Measurements from ENCODE around the gene LAGE3. TPM values are rescaled to one million over a fixed set of nuclear protein-coding genes. Genes with fewer than 3 reads are reported as not detected.

Gene LAGE3
- total and polyA plus RNA-seq, 2 of the 8 experiments (the other 6 are each of a cell fraction or from before 2014, with no cell fraction given): 44.5 to 102 TPM

DNA sequence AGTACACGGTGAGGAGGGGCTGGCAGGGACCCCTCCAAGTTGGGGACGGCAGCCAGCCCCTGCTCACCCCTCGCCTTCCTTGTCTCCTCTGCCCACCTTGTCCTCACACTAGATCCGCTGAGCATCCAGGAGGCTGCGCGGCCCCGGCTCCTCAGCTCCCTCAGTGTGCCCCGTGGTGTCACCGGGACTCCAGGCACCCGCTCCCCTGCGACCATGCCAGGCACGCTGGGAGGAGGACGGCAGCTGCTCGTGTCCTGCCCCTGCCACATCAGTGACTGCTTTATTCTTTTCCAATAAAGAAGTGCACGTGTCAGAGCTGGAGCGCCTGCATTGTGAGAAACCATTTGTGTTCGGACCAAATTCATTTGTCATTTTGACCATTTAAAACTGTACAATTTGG lies 28.8 kb downstream of the LAGE3 start (continued):
- TF ChIP-seq KDM4A (IDR thresholded peaks at IDR 0.05; ENCODE audit: low read depth, low read length, severe bottlenecking) (no peak), SP2 (IDR thresholded peaks at IDR 0.05; ENCODE audit: low read length) (no peak), JUN (IDR thresholded peaks at IDR 0.05; ENCODE audit: low read depth, low read length) (no peak), SRF (IDR thresholded peaks at IDR 0.05; ENCODE audit: low read depth, low read length) (no peak)
